ENCODE data around the gene GIMAP1. TPM values are rescaled to one million over a fixed set of nuclear protein-coding genes. Genes with fewer than 3 reads are reported as not detected.

The GIMAP1 gene
- total and polyA plus RNA-seq, 2 of the 8 experiments (the other 6 are each of a cell fraction or from before 2014, with no cell fraction given), result not detected

DNA sequence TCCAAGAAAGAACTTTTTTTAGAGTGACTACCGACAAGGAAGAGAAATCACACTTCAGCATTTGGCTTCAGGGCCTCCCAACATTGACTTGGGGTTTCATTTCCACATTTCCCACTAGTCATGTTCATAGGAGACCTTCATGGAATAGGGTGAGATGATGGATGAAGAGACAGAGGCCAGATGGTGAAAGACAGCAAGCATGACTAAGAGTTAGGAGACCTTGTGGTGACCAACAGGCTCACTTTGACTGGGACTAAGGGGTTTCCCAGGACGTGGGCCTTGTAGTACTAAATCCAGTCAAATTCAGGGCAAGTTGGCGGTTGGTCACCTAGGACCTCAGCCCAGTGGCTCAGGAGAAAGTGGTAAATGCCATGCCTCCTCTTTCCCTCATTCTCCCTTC lies 17.8 kb downstream of the GIMAP1 start:
- Histone ChIP-seq H3K36me3 (ENCODE audit: control insufficient read depth in 2 of 4, insufficient read depth in 4 of 4, low read length in 3 of 4) (peaks cover 0 to 5% (median 0%) of the 10 kb centered on the region in 4 experiments; a peak in 1 of 8 replicates), H2BK15ac (ENCODE audit: low read length) (no peak overlapping the region), H3K56ac (replicated peaks; ENCODE audit: insufficient read length, low read depth, low read length) (no peak overlapping the region), H3K9ac (replicated peaks in 1 of 4; ENCODE audit: extremely low read depth in 1 of 4, low read depth in 3 of 4, low read length in 3 of 4) (no peak overlapping the region), H3K14ac (ENCODE audit: insufficient read length) (no peak overlapping the region), H3K79me1 (ENCODE audit: low read depth, low read length) (no peaks in the 10 kb centered on the region), H4K8ac (ENCODE audit: extremely low read depth, insufficient read depth, low read length) (no peak overlapping the region), H3K23me2 (ENCODE audit: low read depth, low read length) (no peaks in the 10 kb centered on the region), H3K23ac (ENCODE audit: insufficient read length) (no peak overlapping the region), H3K4ac (replicated peaks; ENCODE audit: insufficient read length, low read depth, low read length) (no peak overlapping the region), H4K91ac (replicated peaks; ENCODE audit: insufficient read length, low read length) (no peak overlapping the region), H2AK5ac (ENCODE audit: low read depth, low read length) (no peak overlapping the region), H4K20me1 (replicated peaks in 1 of 2; ENCODE audit: control insufficient read depth in 1 of 2, insufficient read depth in 2 of 2, low read length in 2 of 2) (peaks cover 10 to 36% of the 10 kb centered on the region in 2 experiments), H2AFZ (ENCODE audit: low read length) (no peak overlapping the region), H3K4me3 (ENCODE audit: extremely low read depth in 1 of 4, insufficient read depth in 2 of 4, low read depth in 3 of 4, low read length in 4 of 4) (no peak overlapping the region), H4K5ac (ENCODE audit: insufficient read length, low read depth, low read length) (no peak overlapping the region), H2BK5ac (ENCODE audit: low read depth, low read length) (no peak overlapping the region), H3K27ac (ENCODE audit: low read depth, low read length) (no peak overlapping the region), H3K27me3 (replicated peaks in 1 of 4; ENCODE audit: control insufficient read depth in 3 of 4, extremely low read depth in 1 of 4, insufficient read depth in 3 of 4, low read length in 3 of 4) (peaks cover 75 to 96% (median 86%) of the 10 kb centered on the region in 4 experiments), H3K4me2 (ENCODE audit: insufficient read depth in 1 of 2, low read depth in 2 of 2, low read length in 2 of 2) (no peak overlapping the region), H2BK12ac (ENCODE audit: low read depth, low read length) (no peak overlapping the region), H3K9me3 (ENCODE audit: insufficient read depth in 2 of 2, low read depth in 1 of 2, low read length in 1 of 2) (peaks cover 3 to 13% of the 10 kb centered on the region in 2 experiments; a peak in 2 of 4 replicates), H3K18ac (ENCODE audit: extremely low read depth, low read length) (no peak overlapping the region), H3K79me2 (ENCODE audit: control insufficient read depth in 1 of 2, insufficient read depth in 2 of 2, low read length in 2 of 2) (no peaks in the 10 kb centered on the region), H2BK20ac (ENCODE audit: low read length) (no peak overlapping the region), H2BK120ac (replicated peaks; ENCODE audit: low read depth, low read length) (no peak overlapping the region), H3K4me1 (replicated peaks in 1 of 4; ENCODE audit: control insufficient read depth in 3 of 4, insufficient read depth in 4 of 4, low read length in 3 of 4) (peaks cover 0 to 2% (median 0%) of the 10 kb centered on the region in 4 experiments; a peak in 1 of 7 replicates)
- FAIRE-seq (no peak), DNase-seq (ENCODE audit: low read depth in 1 of 2, low spot score in 2 of 2) (no peak)
- ChIA-PET POLR2A (ENCODE audit: partially characterized antibody) (no interaction called here), CTCF (ENCODE audit: partially characterized antibody) (no interaction called here)
- 84% methylated on average over 3 of the region's 3 CpGs; no CpG with 5 or more reads in 1 of the 2 experiments for WGBS, 2 experiments (ENCODE audit: extremely low coverage in 1 of 2, insufficient coverage in 1 of 2, insufficient read length in 1 of 2, insufficient replicate concordance in 2 of 2, low coverage in 1 of 2, low lambda C conversion rate in 2 of 2, missing lambda C conversion rate in 1 of 2)
- TF ChIP-seq CTBP2 (IDR thresholded peaks at IDR 0.05; ENCODE audit: borderline replicate concordance, insufficient read depth, insufficient read length, low read length), result no peak
- no peak for TF ChIP-seq PHF8 (conservative IDR thresholded peaks at IDR 0.05; ENCODE audit: low read depth, low read length)
- no peak for TF ChIP-seq POLR2A (IDR thresholded peaks at IDR 0.05; ENCODE audit: control extremely low read depth in 1 of 2, low read depth in 2 of 2, low read length in 2 of 2)
- TF ChIP-seq ATF2 (IDR thresholded peaks at IDR 0.05; ENCODE audit: low read length), result no peak
- no peak for TF ChIP-seq EGR1 (IDR thresholded peaks at IDR 0.05; ENCODE audit: borderline replicate concordance, low read depth, low read length)
- TF ChIP-seq NANOG (IDR thresholded peaks at IDR 0.05; ENCODE audit: insufficient read depth, low read depth, low read length, poor library complexity, severe bottlenecking), result no peak
- TF ChIP-seq CHD2 (IDR thresholded peaks at IDR 0.05; ENCODE audit: low read length), result no peak
- no peak for TF ChIP-seq RAD21 (IDR thresholded peaks at IDR 0.05 in 1 of 2, conservative IDR thresholded peaks at IDR 0.05 in 1 of 2; ENCODE audit: low read depth in 2 of 2, low read length in 2 of 2)
- no peak for TF ChIP-seq SAP30 (IDR thresholded peaks at IDR 0.05; ENCODE audit: insufficient read depth, insufficient replicate concordance, low read length)
- TF ChIP-seq TAF7 (optimal IDR thresholded peaks at IDR 0.05; ENCODE audit: borderline replicate concordance, low read depth, low read length), result no peak
- TF ChIP-seq TCF12 (IDR thresholded peaks at IDR 0.05; ENCODE audit: low read depth, low read length), result no peak
- no peak for TF ChIP-seq SIRT6 (IDR thresholded peaks at IDR 0.05; ENCODE audit: low read length)

All from H1 (cell line).